ENCODE data around the gene STIM2.

GRCh38 chr4:27001398-27002164 lies 140.9 kb downstream of the STIM2 start:
- TF ChIP-seq CTCF (IDR thresholded peaks at IDR 0.05) (no peak), POLR2AphosphoS5 (IDR thresholded peaks at IDR 0.05) (no peak), POLR2A (IDR thresholded peaks at IDR 0.05) (no peak), EP300 (IDR thresholded peaks at IDR 0.05; ENCODE audit: low read depth) (no peak)

All from transverse colon (tissue), 4 donors.